BE2C (cell line): Measurements from ENCODE around the gene SLC35A4.
A peak's percentile ranks its signal among the peaks of the same experiment; 100 is the strongest.

ENCODE experiments used
- DNase-seq: peaks from one replicate; pipeline ENCODE4 v3.0.0-alpha.2; 2020
- H3K27me3 ChIP-seq: fragments of 250-450 bp; sonication (Bioruptor Pico); 2 replicates; pipeline ENCODE4 v1.5.1; 2020; ENCODE audit warnings: mild to moderate bottlenecking
- H3K36me3 ChIP-seq: fragments of 250-450 bp; sonication (Bioruptor Pico); 2 replicates; pipeline ENCODE4 v1.5.1; 2020; ENCODE audit warnings: mild to moderate bottlenecking
- H3K4me1 ChIP-seq: fragments of 250-450 bp; sonication (Bioruptor Pico); 2 replicates; pipeline ENCODE4 v1.5.1; 2020
- H3K4me3 ChIP-seq: 2 replicates; pipeline ENCODE4 v1.5.1; 2011; ENCODE audit warnings: low read depth, low read length
- H3K9me3 ChIP-seq: fragments of 250-450 bp; sonication (Bioruptor Pico); 2 replicates; pipeline ENCODE4 v1.5.1; 2020
- TF ChIP-seq, protein P1 (sequence below): IDR thresholded peaks from 2 replicates; pipeline ENCODE4 v1.5.1; 2012; ENCODE audit warnings: mild to moderate bottlenecking, low read depth, low read length

SLC35A4 gene

GRCh38 chr5:140557136-140557805, 7.4 kb upstream of the SLC35A4 start, which contains the start of gene SRA1:
Gene SRA1 (minus strand): TSS chr5:140557473. CDS start chr5:140557452, 21 bp downstream.
- DNase-seq: peak; percentile 97

DNA sequence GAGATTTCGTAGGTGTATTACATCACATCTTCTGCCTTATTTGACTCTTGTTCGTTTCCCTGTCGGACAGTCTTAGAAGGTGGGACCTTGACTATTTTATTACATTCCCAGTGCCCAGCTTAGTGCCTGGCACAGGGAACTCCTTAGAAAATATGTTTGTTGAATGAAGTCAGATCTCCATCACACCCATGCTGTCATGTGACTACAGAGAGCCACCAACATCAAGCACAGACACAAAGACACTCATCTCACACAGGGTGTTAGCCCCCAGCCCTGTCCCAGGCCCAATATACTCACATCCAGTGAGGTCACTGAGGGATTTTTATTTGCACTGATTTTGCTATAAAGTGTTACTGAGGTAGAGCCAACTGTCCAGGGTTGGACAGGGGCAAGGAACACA, 6.7 kb upstream of the SLC35A4 start:
- no peak for DNase-seq
- TF ChIP-seq, protein P1, sequence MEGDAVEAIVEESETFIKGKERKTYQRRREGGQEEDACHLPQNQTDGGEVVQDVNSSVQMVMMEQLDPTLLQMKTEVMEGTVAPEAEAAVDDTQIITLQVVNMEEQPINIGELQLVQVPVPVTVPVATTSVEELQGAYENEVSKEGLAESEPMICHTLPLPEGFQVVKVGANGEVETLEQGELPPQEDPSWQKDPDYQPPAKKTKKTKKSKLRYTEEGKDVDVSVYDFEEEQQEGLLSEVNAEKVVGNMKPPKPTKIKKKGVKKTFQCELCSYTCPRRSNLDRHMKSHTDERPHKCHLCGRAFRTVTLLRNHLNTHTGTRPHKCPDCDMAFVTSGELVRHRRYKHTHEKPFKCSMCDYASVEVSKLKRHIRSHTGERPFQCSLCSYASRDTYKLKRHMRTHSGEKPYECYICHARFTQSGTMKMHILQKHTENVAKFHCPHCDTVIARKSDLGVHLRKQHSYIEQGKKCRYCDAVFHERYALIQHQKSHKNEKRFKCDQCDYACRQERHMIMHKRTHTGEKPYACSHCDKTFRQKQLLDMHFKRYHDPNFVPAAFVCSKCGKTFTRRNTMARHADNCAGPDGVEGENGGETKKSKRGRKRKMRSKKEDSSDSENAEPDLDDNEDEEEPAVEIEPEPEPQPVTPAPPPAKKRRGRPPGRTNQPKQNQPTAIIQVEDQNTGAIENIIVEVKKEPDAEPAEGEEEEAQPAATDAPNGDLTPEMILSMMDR: no peak
- H3K27me3 ChIP-seq: no peaks in the 10 kb centered on the region
- H3K9me3 ChIP-seq: no peaks in the 10 kb centered on the region
- H3K36me3 ChIP-seq: no peaks in the 10 kb centered on the region; the same call in 1 of the 2 replicates
- peaks cover 11% of the 10 kb centered on the region; the same call in 1 of the 2 replicates for H3K4me1 ChIP-seq
- H3K4me3 ChIP-seq: peak overlapping the region; percentile 84

More at GRCh38 chr5:140557136-140557805, 7.4 kb upstream of the SLC35A4 start, which contains the start of gene SRA1:
- TF ChIP-seq, protein P1: no peak; the same call in 1 of the 2 replicates
- H3K27me3 ChIP-seq: no peaks in the 10 kb centered on the region
- peaks cover 11% of the 10 kb centered on the region; the same call in 1 of the 2 replicates for H3K4me1 ChIP-seq
- H3K36me3 ChIP-seq: no peaks in the 10 kb centered on the region; the same call in 1 of the 2 replicates
- H3K9me3 ChIP-seq: no peaks in the 10 kb centered on the region
- peak within 1 kb of the TSS; percentile 84 for H3K4me3 ChIP-seq

DNA sequence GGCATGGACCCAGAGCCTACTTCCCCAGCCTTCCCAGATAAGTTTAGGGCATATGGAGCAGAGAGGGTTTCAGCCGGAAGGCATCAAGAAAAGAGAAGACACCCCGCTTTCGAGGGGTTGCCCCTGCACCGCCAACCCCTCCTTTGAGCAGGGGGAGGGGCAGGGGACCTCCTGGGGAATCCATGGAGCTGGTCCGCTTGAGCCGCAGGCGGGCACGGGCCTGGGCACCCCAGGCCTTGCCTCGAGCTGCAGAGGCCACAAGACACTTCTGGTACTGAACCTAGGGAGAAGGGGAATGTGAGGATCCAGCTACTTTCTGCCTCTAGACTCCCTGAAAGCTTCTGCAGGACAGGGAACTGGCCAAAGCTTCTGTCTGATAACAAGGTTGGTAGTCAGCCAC, 6.1 kb upstream of the SLC35A4 start:
- H3K27me3 ChIP-seq: no peaks in the 10 kb centered on the region
- H3K9me3 ChIP-seq: no peaks in the 10 kb centered on the region
- TF ChIP-seq, protein P1: no peak
- H3K4me1 ChIP-seq: peaks cover 13% of the 10 kb centered on the region; the same call in 1 of the 2 replicates
- no peak for DNase-seq
- H3K36me3 ChIP-seq: no peaks in the 10 kb centered on the region; the same call in 1 of the 2 replicates
- H3K4me3 ChIP-seq: no peak overlapping the region

GRCh38 chr5:140560227-140560626, 4.4 kb upstream of the SLC35A4 start:
- TF ChIP-seq, protein P1: no peak
- Histone ChIP-seq H3K4me1 (peaks cover 15% of the 10 kb centered on the region; the same call in 1 of the 2 replicates), H3K9me3 (no peaks in the 10 kb centered on the region), H3K36me3 (no peaks in the 10 kb centered on the region; the same call in 1 of the 2 replicates), H3K27me3 (no peaks in the 10 kb centered on the region), H3K4me3 (no peak overlapping the region)
- DNase-seq: no peak

- Histone ChIP-seq H3K9me3 (no peaks in the 10 kb centered on the region), H3K27me3 (no peaks in the 10 kb centered on the region), H3K4me1 (peaks cover 7% of the 10 kb centered on the region; the same call in 1 of the 2 replicates), H3K4me3 (no peak overlapping the region), H3K36me3 (peaks cover 7% of the 10 kb centered on the region)
- TF ChIP-seq, protein P1: no peak
- DNase-seq: no peak
Measured at GRCh38 chr5:140561753-140562523, 2.7 kb upstream of the SLC35A4 start.
